NCI-H526 (cell line): ENCODE results near the gene PARN.

Experiments
- DNase-seq, 2 experiments: peaks; one replicate each; lab custom pipeline; 2025; lab: John Stamatoyannopoulos, UW

The PARN gene

DNA sequence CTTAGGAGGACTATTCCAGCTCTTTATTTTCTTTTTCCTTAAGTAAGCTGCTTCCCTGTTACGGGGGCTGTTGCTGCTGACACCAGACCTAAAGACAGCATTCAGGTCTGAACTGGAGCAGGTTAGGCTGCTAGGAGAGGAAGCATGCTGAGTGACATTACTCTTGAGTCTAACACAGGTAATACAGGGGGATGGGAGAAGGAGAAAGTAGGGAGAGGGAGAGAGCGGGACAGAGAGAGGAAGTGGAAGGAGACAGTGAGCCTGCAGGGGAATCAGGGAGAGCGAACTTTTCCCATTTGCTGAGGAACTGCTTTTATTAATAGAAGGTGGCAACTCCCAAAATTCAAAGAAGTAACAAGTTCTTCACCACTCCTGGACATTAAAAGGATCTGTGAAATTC, 130.9 kb downstream of the PARN start:
- DNase-seq, result no peak

DNA sequence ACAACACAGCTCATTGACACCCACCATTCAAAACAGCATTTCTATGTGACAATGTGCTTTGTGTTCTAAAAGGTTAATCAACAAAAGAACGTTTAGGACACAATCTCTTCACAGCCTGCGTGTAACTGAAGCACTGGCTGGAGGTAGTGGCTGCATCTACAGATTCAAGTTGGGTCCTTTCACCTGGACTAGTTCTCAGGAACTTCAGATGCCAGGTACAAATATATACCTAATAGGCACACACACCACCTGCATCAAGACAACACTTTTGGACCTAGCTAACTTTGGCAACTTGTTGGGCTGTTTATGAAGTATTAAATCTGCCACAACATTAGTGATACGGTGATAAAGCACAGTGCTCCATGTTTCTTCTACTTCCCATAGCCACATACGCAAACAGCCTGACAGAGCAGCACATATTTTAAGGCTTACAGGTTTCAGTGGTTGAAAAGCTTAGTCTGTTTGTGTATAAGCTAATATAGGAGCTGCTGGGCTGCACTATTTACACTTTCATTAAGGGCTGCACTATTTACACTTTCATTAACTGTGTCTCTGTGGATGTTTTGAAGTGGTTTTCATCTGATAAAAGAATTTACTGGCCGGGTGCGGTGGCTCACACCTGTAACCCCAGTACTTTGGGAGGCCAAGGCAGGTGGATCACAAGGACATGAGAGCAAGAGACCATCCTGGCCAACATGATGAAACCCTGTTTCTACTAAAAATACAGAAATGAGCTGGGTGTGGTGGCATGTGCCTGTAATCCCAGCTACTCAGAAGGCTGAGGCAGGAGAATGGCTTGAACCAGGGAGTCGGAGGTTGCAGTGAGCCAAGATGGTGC, 132.6 kb downstream of the PARN start:
- no peak for DNase-seq

DNA sequence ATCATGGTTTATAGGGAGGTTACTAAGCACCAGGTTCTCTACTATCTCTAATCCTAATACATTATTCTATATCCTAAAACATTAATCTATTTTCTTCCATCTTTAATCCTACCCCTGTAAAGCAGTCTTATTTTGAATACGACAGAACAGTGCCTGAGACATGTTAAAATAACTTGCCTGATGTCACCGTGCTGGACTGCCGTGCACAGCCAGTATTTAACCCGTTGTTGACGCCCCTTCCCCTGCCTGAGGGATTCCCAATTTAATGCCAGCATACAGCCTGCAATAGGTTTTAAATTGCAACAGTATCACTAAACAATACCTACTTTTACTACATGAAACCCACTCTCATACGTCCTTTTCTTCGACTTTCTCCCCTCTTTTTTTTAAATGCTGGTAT, 133.3 kb downstream of the PARN start:
- DNase-seq, result no peak

DNA sequence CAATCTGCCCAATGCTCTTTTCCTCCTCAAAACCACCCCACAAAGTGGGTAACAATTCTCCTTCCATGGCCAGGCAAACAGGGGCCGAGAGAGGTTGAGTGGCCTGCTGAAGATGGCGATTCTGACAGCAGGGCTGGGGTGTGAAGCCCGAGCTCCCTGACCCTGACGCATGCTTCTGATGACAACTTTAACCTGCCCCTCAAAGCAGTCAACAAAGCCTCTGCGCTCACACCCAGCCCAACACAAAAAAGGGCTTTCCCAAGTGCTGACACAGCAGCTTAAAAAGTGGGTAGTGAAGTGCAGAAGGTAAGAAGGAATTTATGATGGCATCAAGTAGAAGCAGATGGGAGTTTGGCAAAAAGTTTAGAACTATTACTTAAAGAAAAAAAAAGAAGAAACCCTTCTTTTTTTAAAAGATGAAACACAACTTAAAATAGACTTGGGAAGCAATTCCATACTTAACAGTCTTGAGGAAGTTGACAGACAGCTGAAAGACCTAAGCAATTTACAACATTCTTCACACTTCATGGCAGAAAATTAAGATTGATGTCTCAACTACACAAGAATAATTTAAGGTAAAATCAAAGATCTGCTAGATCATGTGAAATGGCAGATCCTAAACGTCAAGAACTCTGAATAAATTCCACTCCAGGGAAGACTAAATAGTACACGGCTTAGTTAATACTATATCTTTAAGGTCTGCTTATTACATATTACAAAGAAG, 133.9 kb downstream of the PARN start:
- no peak for DNase-seq

DNA sequence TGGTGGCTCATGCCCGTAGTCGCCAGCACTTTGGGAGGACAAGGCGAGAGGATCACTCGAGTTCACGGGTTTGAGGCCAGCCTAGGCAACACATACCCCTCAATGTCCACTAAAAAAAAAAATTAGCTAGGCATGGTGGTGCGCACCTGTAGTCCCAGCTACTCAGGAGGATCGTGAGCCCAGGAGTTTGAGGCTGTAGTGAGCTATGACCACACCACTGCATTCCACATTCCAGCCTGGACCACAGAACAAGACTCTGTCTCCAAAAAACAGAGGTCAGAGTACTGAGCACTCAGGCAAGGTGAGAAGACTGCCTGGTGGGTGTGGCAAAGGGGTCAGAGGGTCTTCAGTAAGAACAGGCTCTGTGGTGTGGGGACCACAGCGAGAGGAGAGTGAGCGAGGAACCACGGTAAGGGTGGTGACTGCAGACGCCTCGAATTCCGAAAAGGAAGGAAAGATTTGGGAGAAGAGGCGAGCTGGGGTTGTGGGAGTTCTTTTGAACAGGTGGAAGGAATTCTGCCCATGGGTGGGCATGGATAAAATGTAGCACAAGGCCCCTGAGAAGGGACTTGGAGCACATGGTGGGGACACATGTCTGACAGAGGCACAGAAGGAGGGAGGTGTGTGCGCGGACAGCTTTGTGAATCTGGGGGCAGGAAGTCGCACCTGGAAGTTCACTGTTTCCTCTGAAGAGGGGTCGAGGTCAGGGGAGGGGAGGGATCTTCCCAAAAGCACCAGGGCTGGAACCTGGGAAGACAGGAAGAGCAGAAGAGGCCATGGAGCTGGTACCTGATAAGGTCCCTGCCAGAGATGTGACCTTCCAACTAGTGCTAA, 134.6 kb downstream of the PARN start:
- no peak for DNase-seq

DNA sequence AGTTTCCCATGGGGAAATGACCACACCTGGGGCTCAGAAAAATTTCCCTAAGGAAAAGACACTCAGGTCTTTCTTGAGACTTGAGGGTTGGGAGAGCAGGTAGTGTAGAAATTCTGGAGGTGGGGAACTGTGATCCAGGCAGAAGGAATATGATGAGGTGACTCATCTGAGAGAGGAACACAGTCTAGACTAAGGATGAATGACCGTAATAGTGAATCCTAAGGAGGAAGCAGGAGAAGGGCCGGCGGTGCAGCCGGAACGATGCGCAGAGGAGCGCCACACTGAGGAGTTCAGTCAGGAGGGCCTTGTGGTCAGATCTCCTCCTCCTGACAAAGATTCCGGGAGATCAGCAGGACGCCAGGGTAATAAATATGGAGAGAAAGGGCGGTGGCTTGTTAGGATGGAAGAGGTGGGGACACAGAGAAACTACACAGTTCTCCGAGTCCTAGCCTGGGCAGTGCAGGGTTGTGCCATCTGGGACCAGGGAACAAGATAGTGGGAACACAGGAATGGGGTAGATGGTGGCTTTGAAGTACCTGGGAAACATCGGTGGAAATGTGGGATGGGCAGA, 135.6 kb downstream of the PARN start:
- no peak for DNase-seq

DNA sequence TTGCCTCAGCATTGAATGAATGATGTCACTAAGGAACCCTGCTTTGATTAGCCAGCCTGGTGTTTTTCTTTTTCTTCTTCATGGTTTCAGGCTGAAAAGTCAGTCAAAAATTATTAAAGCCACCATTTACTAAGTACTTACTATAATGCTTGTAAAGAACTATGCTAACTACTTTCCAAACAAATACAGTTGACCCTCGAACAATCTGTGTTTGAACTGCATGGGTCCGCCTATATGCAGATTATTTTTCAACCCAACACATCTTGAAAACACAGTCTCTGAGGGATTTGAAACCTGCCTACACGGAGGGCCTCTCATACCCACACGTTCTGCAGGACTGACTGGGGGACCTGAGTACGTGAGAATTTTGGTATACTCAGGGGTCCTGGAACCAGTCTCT, 136.3 kb downstream of the PARN start:
- DNase-seq, result no peak

DNA sequence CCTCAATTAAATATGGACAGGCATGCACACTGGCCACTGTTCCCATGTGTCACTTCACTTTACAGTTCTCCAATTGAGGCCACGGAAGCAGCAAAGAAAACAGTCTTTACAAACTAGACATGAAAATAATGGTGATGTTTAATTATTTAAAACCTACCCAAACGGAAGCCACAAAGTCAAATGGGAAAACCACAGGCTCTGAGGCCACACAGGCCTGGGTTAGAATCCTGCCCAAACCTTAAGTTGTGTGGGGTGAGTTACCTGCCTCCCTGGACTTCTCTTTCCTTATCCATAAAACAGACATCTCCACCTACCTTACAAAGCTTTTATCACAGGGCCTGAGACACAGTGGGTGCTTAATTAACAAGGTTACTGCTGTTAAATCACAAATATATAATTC, 137.4 kb downstream of the PARN start:
- DNase-seq, result no peak

DNA sequence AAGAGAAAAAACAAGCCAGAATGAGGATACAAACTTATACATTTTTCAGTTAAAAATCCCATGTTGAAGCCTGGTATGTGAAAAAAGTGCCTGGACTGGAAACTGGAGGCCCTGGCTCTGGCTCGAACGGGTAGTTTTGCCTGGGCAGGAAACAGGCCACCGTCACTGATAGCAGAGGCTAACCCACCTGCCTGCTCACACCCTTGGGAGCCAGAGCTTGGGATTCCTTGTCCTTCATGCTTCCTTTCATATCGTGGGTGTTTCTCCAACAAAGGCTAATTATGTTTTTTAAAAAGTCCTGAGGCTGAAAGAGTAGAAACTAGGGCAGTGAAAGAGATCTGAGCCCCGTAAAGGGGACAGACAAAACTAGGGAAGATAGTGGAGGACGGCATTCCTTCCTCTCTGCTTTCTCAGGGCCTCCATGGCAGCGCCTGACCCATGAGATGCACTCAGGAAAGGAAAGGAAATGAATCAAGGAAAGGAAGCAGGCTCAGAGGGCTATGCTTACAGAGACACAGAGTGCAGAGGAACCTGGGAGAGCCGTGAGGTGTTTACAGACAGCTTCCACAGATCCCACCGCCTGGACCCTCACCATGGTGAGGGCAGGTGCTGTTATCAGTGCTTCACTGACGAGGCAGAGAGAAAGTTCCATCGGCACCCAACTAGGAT, 138.1 kb downstream of the PARN start:
- DNase-seq, result no peak

DNA sequence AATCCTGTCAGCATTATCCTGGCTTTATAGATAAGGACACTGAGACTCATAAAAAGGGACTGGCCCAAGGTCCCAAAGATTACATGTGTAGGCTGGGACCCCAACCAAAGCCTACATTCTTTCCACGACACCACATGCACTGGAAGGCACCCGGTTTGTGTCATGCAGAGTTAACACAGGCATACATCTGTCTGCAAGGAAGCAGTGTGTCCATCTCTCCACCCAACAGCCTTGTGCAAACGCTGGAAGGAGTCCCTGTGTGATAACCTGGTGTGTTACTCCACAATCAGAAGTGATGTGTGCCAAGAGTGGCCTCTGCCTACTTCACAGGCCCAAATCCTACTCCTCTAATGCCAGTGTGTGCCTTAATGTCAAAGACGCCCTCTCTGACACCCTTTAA, 139.8 kb downstream of the PARN start:
- DNase-seq, result no peak

DNA sequence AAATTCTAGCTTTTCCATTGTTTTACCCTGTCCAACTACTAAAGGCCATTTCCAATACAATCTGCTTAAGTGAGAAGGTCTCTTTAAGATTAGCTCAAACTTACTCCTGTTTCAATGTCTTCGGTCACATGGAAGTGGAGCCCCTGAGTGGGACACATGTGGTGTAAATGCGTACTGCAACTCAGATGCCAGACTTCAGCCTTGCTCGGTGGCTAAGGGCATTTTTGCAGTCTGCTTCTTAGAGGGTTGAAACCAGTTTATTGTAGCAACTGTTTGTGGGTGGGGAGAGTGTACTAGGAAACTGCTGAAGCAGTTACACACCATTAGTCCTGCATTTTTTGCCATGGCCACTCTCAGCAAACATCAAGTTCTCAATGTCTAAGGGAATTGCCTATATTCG, 140.6 kb downstream of the PARN start:
- peak in 1 of 2 experiments; percentile 26 for DNase-seq

DNA sequence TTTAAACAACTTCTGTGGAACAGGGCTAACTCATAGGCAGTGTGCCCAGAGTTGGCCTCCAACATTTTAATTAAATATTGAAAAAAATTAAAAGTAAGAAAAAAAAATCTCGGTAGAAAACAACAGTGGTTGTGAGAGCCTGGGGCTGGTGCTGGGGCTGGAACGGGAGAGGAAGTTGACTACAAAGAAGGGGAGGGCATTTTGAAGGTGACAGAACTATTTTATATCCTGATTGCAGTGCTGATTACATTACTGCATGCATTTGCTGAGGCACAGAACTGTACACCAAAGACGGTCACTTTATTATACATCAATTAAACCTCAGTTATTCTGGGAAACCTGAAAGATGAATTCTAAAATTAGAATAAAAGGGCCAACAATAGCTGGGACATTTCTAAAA, 142.5 kb downstream of the PARN start:
- no peak for DNase-seq

DNA sequence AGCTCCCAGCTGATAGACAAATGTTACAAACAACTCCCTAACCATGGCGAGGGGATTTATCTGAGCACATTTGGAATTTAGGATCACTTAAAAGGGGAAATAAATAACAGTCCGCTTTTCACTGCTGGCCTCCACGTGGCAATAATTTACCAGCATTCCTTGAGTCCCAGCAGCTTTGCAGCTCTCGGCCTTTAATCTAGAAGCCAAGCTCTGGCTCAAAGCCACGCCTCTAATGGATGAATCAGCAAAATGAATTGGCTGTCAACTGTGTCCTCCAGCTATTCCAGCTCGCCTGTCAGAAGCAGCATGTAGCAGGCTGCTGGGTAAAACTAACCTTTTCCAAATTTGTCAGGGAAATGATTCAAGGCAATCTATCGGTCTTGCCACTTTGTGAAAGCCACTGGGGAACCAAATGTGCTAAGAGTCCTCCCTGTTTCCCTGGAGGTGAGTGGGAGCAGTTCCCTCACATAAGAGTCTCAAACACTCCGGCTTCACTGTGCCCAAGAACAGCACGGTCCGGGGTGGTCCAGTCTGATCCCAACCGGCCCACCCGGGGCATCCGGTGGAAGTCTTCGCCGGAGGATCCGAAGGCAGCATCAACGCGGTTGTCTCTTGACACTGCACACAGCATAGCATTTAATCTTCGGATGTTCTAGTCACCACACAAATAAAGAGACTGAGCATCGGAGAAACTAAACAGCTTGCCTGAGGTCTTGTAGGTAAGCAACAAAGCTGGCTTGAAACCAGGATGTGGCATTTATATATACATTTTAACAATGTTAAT, 143.3 kb downstream of the PARN start:
- peak in 1 of 2 experiments; percentile 13 for DNase-seq

DNA sequence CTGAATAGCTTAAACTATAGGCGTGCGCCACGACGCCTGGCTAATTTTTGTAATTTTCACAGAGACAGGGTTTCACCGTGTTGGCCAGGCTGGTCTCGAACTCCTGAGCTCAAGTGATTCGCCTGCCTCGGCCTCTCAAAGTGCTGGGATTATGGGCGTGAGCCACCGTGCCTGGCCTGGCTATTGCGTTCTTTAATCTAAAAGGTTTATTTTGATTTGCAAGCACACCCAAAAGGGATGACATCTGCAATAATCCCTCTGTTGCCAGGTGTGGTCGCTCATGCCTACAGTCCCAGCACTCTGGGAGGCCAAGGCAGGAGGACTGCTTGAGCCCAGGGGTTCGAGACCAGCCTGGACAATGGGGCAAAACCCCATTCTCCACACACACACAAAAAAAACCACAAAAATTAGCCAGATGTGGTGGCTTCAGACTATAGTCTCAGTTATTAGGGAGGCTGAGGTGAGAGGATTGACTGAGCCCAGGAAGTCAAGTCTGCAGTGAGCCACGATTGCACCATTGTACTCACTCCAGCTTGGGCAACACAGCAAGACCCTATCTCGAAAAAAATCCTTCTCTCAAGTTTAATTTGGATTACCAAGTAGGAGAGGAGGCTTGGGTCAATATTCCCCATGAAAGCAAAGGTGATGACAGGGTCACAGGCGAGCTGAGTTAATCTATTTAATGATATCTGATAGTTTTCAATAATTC, 144.1 kb downstream of the PARN start:
- no peak for DNase-seq

DNA sequence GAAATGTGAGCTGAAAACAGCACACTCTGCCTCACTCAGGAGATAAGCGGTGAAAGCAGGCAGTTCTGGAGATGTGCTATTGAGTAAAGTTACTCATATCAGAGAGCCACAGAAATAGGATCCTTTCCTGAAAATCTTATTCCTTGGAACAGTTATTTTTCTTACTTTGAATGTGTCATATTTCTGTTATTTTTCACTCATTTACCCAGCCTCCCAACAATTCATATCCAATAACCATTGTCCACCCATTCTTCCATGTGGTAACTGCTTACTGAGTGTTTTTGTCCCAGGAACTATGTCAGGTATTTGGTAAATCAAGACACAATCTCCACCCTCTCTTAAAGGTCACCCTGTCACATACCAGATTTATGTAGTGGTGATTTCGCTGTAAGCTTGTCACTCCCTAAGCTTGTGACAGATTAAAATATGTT, 144.9 kb downstream of the PARN start:
- DNase-seq, result no peak

DNA sequence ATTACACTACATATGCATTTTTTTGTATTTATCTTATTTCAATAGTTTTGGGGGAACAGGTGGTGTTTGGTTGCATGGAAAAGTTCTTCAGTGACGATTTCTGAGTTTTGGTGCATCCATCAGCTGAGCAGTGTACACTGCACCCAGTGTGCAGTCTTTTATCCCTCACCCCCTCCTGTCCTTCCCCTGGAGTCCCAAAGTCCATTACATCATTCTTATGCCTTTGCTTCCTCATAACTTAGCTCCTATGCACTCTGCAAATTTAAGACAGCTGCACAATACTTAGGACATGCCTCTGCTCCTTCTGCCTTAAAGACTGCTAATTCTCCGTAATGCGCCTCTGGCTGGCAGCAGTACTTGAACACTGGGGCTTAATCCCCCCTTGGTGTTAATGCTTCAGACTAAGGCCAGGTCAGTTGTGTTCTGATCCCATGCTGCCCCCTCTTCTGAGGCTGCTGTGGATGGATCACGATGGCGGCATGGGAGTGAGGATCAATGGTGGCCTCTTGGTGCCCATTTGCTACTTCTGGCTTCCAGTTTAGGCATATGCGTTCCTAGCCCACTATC, 146.2 kb downstream of the PARN start:
- DNase-seq, result no peak

DNA sequence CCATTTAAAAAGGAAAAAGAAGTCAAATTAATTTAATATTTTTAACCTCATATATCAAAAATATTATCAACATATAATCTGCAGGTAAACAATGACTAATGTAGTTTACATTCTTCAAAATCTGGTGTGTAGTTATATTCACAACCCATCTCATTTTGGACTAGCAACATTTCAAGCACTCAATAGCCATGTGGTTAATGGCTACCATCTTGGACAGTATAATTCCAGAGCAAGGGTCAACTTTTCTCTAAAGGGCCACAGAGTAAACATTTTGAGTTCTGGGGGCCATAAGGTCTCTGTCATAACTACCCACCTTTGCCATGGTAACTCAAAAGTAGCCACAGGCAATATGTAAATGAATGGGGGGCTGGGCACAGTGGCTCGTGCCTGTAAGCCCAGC, 153.9 kb downstream of the PARN start:
- DNase-seq, result no peak

DNA sequence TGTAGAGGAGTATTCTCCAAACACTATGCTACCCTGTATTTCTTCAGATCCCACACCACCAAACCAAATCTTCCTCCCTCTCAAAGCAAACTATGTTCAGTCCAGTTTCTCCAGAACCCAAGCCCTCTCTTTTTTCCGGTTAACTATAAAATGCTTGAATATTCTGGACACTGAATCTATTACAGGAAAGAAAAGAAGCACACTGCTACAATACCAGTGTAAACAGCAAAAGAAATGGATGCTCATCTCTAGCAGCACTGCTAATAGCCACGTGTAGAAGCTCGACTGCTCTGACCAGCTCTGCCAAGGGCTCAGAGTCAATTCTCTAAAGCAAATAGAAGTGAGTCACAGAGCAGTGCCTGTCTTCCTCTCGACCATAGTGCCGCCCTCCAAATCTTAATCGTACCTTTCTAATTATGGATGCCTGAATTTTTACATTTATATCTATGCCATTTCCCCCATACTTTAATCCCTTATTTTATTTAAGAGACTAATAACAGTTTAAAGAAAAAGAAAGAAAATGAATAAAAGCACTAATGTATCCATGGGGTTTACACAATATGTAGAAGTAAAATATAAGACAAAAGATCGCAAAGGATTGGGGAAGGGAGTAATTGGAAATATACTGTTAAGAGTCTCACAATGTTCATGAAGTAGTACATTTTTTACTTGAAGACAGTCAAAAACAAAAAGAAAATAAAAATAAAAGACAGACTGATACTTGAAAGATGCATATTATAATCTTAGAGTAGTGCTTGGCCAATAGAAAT, 154.5 kb downstream of the PARN start:
- no peak for DNase-seq

DNA sequence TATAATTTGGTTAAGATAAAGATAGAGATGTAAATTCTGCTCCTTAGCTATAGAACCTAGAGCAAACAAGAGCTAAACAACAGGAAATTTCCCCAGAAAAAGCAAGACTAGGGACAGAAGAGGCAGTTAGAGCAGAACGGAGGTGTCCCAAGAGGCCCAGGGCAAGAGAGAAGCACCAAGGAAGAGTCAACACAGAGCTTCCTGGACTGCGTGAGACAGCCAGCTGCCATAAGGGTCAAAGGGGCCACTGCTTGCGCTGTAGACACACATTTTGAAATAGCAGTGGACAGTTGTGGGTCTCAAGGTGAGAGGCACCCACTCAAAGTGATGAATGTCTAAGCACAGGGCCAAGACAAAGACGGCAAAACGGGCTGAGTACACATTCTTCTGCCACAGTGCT, 156.6 kb downstream of the PARN start:
- peak; percentile 69 to 73 for DNase-seq
